ENCODE results near the gene EPHB1.
A peak's percentile ranks its signal among the peaks of the same experiment; 100 is the strongest.

EPHB1 gene

GRCh38 chr3:134798681-134799311 is 3.7 kb downstream of the EPHB1 start:
- Mint-ChIP-seq H3K4me1 (peaks cover 27% of the 10 kb centered on the region), H3K27ac (no peak overlapping the region), H3K4me3 (peak overlapping the region in 2 of 3 experiments; percentile 94 to 97), H3K27me3 (ENCODE audit: low read depth) (peaks cover 68% of the 10 kb centered on the region), H3K9me3 (no peaks in the 10 kb centered on the region), H3K36me3 (ENCODE audit: low read depth) (no peaks in the 10 kb centered on the region)
- TF ChIP-seq CTCF (IDR thresholded peaks at IDR 0.05; ENCODE audit: unreplicated experiment in 3 of 3) = no peak

- H3K36me3 Mint-ChIP-seq (ENCODE audit: low read depth) = no peaks in the 10 kb centered on the region
- H3K27me3 Mint-ChIP-seq (ENCODE audit: low read depth) = peaks cover 65% of the 10 kb centered on the region
- H3K27ac Mint-ChIP-seq = no peak overlapping the region
- H3K4me1 Mint-ChIP-seq = peaks cover 27% of the 10 kb centered on the region
- no peaks in the 10 kb centered on the region for H3K9me3 Mint-ChIP-seq
- peak overlapping the region in 1 of 3 experiments; percentile 97 for H3K4me3 Mint-ChIP-seq
- TF ChIP-seq CTCF (IDR thresholded peaks at IDR 0.05; ENCODE audit: unreplicated experiment in 3 of 3) = no peak
Observed at GRCh38 chr3:134799393-134799792, 4.3 kb downstream of the EPHB1 start.

GRCh38 chr3:134801204-134801958 is 6.3 kb downstream of the EPHB1 start:
- Mint-ChIP-seq H3K27me3 (ENCODE audit: low read depth) (peaks cover 60% of the 10 kb centered on the region), H3K27ac (no peak overlapping the region), H3K4me3 (no peak overlapping the region), H3K36me3 (ENCODE audit: low read depth) (no peaks in the 10 kb centered on the region), H3K4me1 (peaks cover 41% of the 10 kb centered on the region), H3K9me3 (no peaks in the 10 kb centered on the region)
- no peak for TF ChIP-seq CTCF (IDR thresholded peaks at IDR 0.05; ENCODE audit: unreplicated experiment in 3 of 3)

GRCh38 chr3:134802428-134803050 is 7.5 kb downstream of the EPHB1 start:
- H3K27ac Mint-ChIP-seq = no peak overlapping the region
- H3K27me3 Mint-ChIP-seq (ENCODE audit: low read depth) = peaks cover 48% of the 10 kb centered on the region
- H3K36me3 Mint-ChIP-seq (ENCODE audit: low read depth) = no peaks in the 10 kb centered on the region
- H3K4me3 Mint-ChIP-seq = no peak overlapping the region
- no peak for TF ChIP-seq CTCF (IDR thresholded peaks at IDR 0.05; ENCODE audit: unreplicated experiment in 3 of 3)
- H3K9me3 Mint-ChIP-seq = no peaks in the 10 kb centered on the region
- peaks cover 45% of the 10 kb centered on the region for H3K4me1 Mint-ChIP-seq

- Mint-ChIP-seq H3K4me1 (peaks cover 44% of the 10 kb centered on the region), H3K4me3 (no peak overlapping the region), H3K36me3 (ENCODE audit: low read depth) (no peaks in the 10 kb centered on the region), H3K9me3 (no peaks in the 10 kb centered on the region), H3K27me3 (ENCODE audit: low read depth) (peaks cover 43% of the 10 kb centered on the region), H3K27ac (no peak overlapping the region)
- TF ChIP-seq CTCF (IDR thresholded peaks at IDR 0.05; ENCODE audit: unreplicated experiment in 3 of 3) = no peak
Observed at GRCh38 chr3:134803051-134803505, 8.0 kb downstream of the EPHB1 start.
